Panc1 (cell line): ENCODE results near the gene C1orf167. TPM values are rescaled to one million over a fixed set of nuclear protein-coding genes. Genes with fewer than 3 reads are reported as not detected.

Experiments used
- ATAC-seq: fragments of 200-7000 bp; cut with Tn5 transposase; 2 replicates; pipeline ENCODE4 v1.9.1; 2020; ENCODE audit warnings: mild to moderate bottlenecking, moderate library complexity
- BruUV-seq: library from RNA; stranded (reverse); fragments of 400-500 nt; replicated peaks from 2 replicates; lab custom pipeline; 2021; lab: Mats Ljungman, UMichigan
- CTCF ChIA-PET: fragments of 300-600 bp; sonication (Branson Sonifier 250); formaldehyde crosslinking; loops from one replicate; lab custom pipeline; 2022; ENCODE audit warnings: antibody characterized with exemption; lab: Charles Lee
- POLR2A ChIA-PET: fragments of 300-600 bp; sonication (Branson Sonifier 250); formaldehyde crosslinking; loops from one replicate; lab custom pipeline; 2022; ENCODE audit warnings: antibody characterized with exemption; lab: Charles Lee
- DNase-seq: peaks from one replicate; pipeline ENCODE4 v3.0.0-alpha.2; 2010; ENCODE audit warnings: low read depth, low spot score
- H3K27ac ChIP-seq: 2 replicates; pipeline ENCODE4 v1.5.1; 2011; ENCODE audit warnings: mild to moderate bottlenecking, low read length, inconsistent platforms
- H3K27me3 ChIP-seq: fragments of 200-500 bp; sonication (Bioruptor generic); 2 replicates; pipeline ENCODE4 v1.6.0; 2014; ENCODE audit warnings: low read length, inconsistent platforms; ENCODE audit not compliant: control insufficient read depth, insufficient read depth
- H3K36me3 ChIP-seq: fragments of 200-500 bp; sonication (Bioruptor generic); 2 replicates; pipeline ENCODE4 v1.5.1; 2014; ENCODE audit warnings: inconsistent platforms, mild to moderate bottlenecking, low read length, moderate library complexity; ENCODE audit not compliant: control insufficient read depth, insufficient read depth
- H3K4me1 ChIP-seq: 2 replicates; pipeline ENCODE4 v1.5.1; 2011; ENCODE audit warnings: inconsistent platforms, mild to moderate bottlenecking, low read length, moderate library complexity; ENCODE audit not compliant: control insufficient read depth, insufficient read depth
- H3K4me3 ChIP-seq, 2 experiments: 2 replicates each; pipeline ENCODE4 v1.5.1; 2011 to 2012; ENCODE audit warnings: low read depth in 2 of 2, low read length in 2 of 2, mild to moderate bottlenecking in 2 of 2, inconsistent platforms in 1 of 2, moderate library complexity in 1 of 2
- H3K9me3 ChIP-seq: fragments of 200-500 bp; sonication (Bioruptor generic); 2 replicates; pipeline ENCODE4 v1.5.1; 2014; ENCODE audit warnings: low read depth, mild to moderate bottlenecking, inconsistent platforms, low read length, moderate library complexity; ENCODE audit not compliant: control insufficient read depth, insufficient read depth
- CTCF ChIP-seq: fragments of 450-650 bp; IDR thresholded peaks from 2 replicates; pipeline ENCODE4 v1.5.1; 2017; ENCODE audit warnings: mild to moderate bottlenecking
- POLR2AphosphoS5 ChIP-seq: IDR thresholded peaks from 2 replicates; pipeline ENCODE4 v1.6.1; 2012; ENCODE audit warnings: mild to moderate bottlenecking, low read depth, low read length, moderate library complexity
- REST ChIP-seq, 2 experiments: IDR thresholded peaks; 2 replicates each; pipeline ENCODE4 v1.6.1; 2011 to 2012; ENCODE audit warnings: low read depth in 2 of 2, control low read depth in 1 of 2, low read length in 1 of 2, mild to moderate bottlenecking in 1 of 2, moderate library complexity in 1 of 2; ENCODE audit not compliant: insufficient read depth in 1 of 2
- SIN3A ChIP-seq: IDR thresholded peaks from 2 replicates; pipeline ENCODE4 v1.6.1; 2012; ENCODE audit warnings: low read depth, mild to moderate bottlenecking, low read length, moderate library complexity, borderline replicate concordance; ENCODE audit not compliant: insufficient read depth
- TCF7L2 ChIP-seq: IDR thresholded peaks from 2 replicates; pipeline ENCODE4 v1.6.1; 2011; ENCODE audit warnings: mild to moderate bottlenecking, low read depth, low read length, inconsistent platforms
- in situ Hi-C: cut with HindIII; loops from 2 replicates; pipeline ENCODE4 v1.10.0; 2016; ENCODE audit warnings: low sequenced_read_pairs, low pct_unique_long_range_greater_than_20kb
- intact Hi-C: fragments of 100-400 bp; cut with micrococcal nuclease; formaldehyde crosslinking; loops from one replicate; pipeline ENCODE4 v1.10.0; 2022; ENCODE audit not compliant: unreplicated experiment
- total RNA-seq: library from RNA; stranded (reverse); gene quantifications from one replicate; pipeline ENCODE4 v1.2.1, GENCODE V29; 2021; ENCODE audit not compliant: unreplicated experiment

The C1orf167 gene
- total RNA-seq, 1 experiment from 2014 or later, result not detected

- TF ChIP-seq REST (IDR thresholded peaks at IDR 0.05; ENCODE audit: insufficient read depth in 1 of 2, low read depth in 2 of 2, low read length in 1 of 2) (no peak), SIN3A (0 out of 2 replicates have a peak, but pooled peaks have one; percentile 67)
- Histone ChIP-seq H3K4me3 (peak overlapping the region; percentile 74 to 93), H3K27ac (peak overlapping the region; percentile 97), H3K9me3 (no peaks in the 10 kb centered on the region), H3K4me1 (peaks cover 41% of the 10 kb centered on the region), H3K36me3 (peaks cover 3% of the 10 kb centered on the region), H3K27me3 (no peaks in the 10 kb centered on the region)
- DNase-seq, result peak; percentile 22
- in situ Hi-C loops, result no loop called here
- ChIA-PET POLR2A (interaction anchor here (0.7 to 1.9 kb wide), 3 partner anchors 15 to 103 kb away, joined by 3 to 9 read pairs (median 7); no protein-coding TSS in a partner anchor), CTCF (interaction anchor here (0.6 kb wide), 1 partner anchor 90 kb away, joined by 8 read pairs; no protein-coding TSS in a partner anchor)
- no TSS peak for BruUV-seq
- ATAC-seq, result peak; percentile 78
- intact Hi-C loops, result no loop called here
Measured at GRCh38 chr1:11806307-11806936, 44.4 kb downstream of the C1orf167 start.

- BruUV-seq, result no TSS peak
- intact Hi-C loops, result no loop called here
- TF ChIP-seq TCF7L2 (no peak), CTCF (no peak), SIN3A (no peak), REST (IDR thresholded peaks at IDR 0.05; ENCODE audit: insufficient read depth in 1 of 2, low read depth in 2 of 2, low read length in 1 of 2) (no peak), POLR2AphosphoS5 (no peak)
Measured at GRCh38 chr1:11807133-11807532, 45.1 kb downstream of the C1orf167 start.

More at GRCh38 chr1:11807133-11807532, 45.1 kb downstream of the C1orf167 start:
- ATAC-seq, result no peak
- Histone ChIP-seq H3K27me3 (no peaks in the 10 kb centered on the region), H3K4me1 (peaks cover 41% of the 10 kb centered on the region), H3K9me3 (no peaks in the 10 kb centered on the region), H3K4me3 (peak overlapping the region; percentile 74 to 93), H3K27ac (peak overlapping the region; percentile 97), H3K36me3 (peaks cover 3% of the 10 kb centered on the region)
- POLR2A ChIA-PET, result interaction anchor here (0.7 to 1.9 kb wide), 3 partner anchors 101 to 160 kb away, joined by 3 to 9 read pairs (median 7); no protein-coding TSS in a partner anchor
- no peak for DNase-seq
- in situ Hi-C loops, result no loop called here
- CTCF ChIA-PET, result interaction anchor here (0.6 kb wide), 1 partner anchor 90 kb away, joined by 8 read pairs; no protein-coding TSS in a partner anchor
